ENCODE results near the gene GNAO1.

DNA sequence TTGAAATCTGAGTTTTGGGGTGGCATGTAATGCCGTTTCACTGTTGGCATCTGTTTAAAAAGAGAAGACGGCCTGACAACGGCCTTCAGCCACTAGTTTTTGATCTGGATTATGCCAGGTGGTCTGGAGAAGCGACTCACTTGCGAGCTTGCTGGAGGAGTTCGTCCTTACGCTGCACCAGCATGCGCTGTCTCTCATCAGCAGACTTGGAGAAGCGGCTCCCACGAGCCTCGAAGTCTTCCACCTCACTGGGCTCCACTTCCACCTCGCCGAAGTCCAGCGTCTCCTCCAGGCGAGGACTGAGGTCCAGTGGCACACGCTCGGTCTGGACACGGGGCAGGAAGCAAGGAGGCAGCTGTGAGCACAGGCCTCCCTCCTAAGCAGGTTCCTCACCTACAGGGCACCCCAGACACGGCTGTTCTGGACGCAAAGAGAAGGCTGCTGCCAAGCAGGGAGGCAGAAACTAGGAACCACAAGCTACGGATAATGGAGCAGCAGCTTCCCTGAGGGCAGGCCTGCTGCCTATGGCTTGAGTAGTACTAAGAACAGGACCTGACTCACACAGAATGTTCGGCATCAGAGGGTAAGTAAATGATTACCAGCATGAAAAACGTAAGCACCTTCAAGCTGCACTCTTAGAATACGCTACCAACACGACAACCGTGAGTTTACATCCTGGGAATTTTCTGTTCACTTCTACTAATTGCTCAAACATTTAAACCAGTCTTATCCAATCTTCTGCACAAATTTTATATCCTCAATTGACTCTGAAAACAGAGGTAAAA is 172.7 kb downstream of the GNAO1 start:
- TF ChIP-seq, protein P1, sequence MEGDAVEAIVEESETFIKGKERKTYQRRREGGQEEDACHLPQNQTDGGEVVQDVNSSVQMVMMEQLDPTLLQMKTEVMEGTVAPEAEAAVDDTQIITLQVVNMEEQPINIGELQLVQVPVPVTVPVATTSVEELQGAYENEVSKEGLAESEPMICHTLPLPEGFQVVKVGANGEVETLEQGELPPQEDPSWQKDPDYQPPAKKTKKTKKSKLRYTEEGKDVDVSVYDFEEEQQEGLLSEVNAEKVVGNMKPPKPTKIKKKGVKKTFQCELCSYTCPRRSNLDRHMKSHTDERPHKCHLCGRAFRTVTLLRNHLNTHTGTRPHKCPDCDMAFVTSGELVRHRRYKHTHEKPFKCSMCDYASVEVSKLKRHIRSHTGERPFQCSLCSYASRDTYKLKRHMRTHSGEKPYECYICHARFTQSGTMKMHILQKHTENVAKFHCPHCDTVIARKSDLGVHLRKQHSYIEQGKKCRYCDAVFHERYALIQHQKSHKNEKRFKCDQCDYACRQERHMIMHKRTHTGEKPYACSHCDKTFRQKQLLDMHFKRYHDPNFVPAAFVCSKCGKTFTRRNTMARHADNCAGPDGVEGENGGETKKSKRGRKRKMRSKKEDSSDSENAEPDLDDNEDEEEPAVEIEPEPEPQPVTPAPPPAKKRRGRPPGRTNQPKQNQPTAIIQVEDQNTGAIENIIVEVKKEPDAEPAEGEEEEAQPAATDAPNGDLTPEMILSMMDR (IDR thresholded peaks at IDR 0.05) = no peak
- TF ChIP-seq EP300 (IDR thresholded peaks at IDR 0.05) (no peak), POLR2A (IDR thresholded peaks at IDR 0.05) (no peak)
